HepG2 (cell line): ENCODE measurements around the gene CDO1. TPM values are rescaled to one million over a fixed set of nuclear protein-coding genes. Genes with fewer than 3 reads are reported as not detected.

Source experiments
- ATAC-seq: fragments of 200-7000 bp; cut with Tn5 transposase; 3 replicates; pipeline ENCODE4 v1.9.1; 2020; ENCODE audit warnings: mild to moderate bottlenecking, moderate library complexity
- BruUV-seq: library from RNA; stranded (reverse); fragments of 400-500 nt; replicated peaks from 2 replicates; lab custom pipeline; 2021; lab: Mats Ljungman, UMichigan
- CTCF ChIA-PET: fragments of 300-600 bp; formaldehyde crosslinking; extraction: SDS; loops from one replicate; lab custom pipeline; 2021; ENCODE audit warnings: low total read pairs, inconsistent platforms, low intra/inter-chr PET ratio; lab: Yijun Ruan, JAX
- POLR2A ChIA-PET: fragments of 350-600 bp; sonication (Branson Sonifier 250); formaldehyde crosslinking; loops from one replicate; lab custom pipeline; 2020; ENCODE audit warnings: antibody characterized with exemption, inconsistent platforms; lab: Yijun Ruan, JAX
- DNase-seq: peaks from one replicate; pipeline ENCODE4 v3.0.0-alpha.2; 2015; ENCODE audit warnings: low spot score
- FAIRE-seq: peaks from 3 replicates; lab custom pipeline; 2011; peaks lifted over from hg19 to GRCh38; lab: Jason Lieb, UNC
- H2AFZ ChIP-seq: one replicate; pipeline ENCODE4 v1.6.1; 2011; ENCODE audit warnings: low read length, inconsistent platforms
- H3K27ac ChIP-seq: fragments of 300-600 bp; 3 replicates; pipeline ENCODE4 v1.8.0; 2011; ENCODE audit warnings: mixed run types, mild to moderate bottlenecking, mixed read lengths, low read length, inconsistent platforms; ENCODE audit not compliant: insufficient read depth; ENCODE audit errors: extremely low read length
- H3K27me3 ChIP-seq, 2 experiments: fragments of 200-600 bp in 1 of 2; 2 replicates in 1 of 2; 3 replicates in 1 of 2; pipeline versions ENCODE4 v1.6.0 to v1.8.0; 2011; ENCODE audit warnings: low read length in 2 of 2, mild to moderate bottlenecking in 2 of 2, moderate library complexity in 2 of 2, inconsistent platforms in 1 of 2; ENCODE audit not compliant: insufficient read depth in 2 of 2, control insufficient read depth in 1 of 2
- H3K36me3 ChIP-seq, 2 experiments: fragments of 200-600 bp in 1 of 2; replicated peaks in 1 of 2; 2 replicates in 1 of 2; 3 replicates in 1 of 2; pipeline versions ENCODE4 v1.5.1 to v1.8.0; 2011; ENCODE audit warnings: low read length in 2 of 2, inconsistent platforms in 1 of 2; ENCODE audit not compliant: insufficient read depth in 2 of 2, control insufficient read depth in 1 of 2
- H3K4me1 ChIP-seq: 2 replicates; pipeline ENCODE4 v1.5.1; 2012; ENCODE audit warnings: low read length, inconsistent platforms; ENCODE audit not compliant: insufficient read depth
- H3K4me2 ChIP-seq: 2 replicates; pipeline ENCODE4 v1.6.0; 2011; ENCODE audit warnings: low read depth, low read length, inconsistent platforms
- H3K4me3 ChIP-seq, 3 experiments: fragments of 200-600 bp in 1 of 3; sonication (generic), shearing (Covaris generic) in 1 of 3; replicated peaks in 1 of 3; 2 replicates each; pipeline ENCODE4 v1.5.1; 2011 to 2016; ENCODE audit warnings: low read length in 3 of 3, inconsistent platforms in 2 of 3, low read depth in 2 of 3, mild to moderate bottlenecking in 2 of 3, control low read depth in 1 of 3, mixed read lengths in 1 of 3; ENCODE audit not compliant: insufficient read depth in 1 of 3
- H3K79me2 ChIP-seq: one replicate; pipeline ENCODE4 v1.6.1; 2011; ENCODE audit warnings: low read length, inconsistent platforms; ENCODE audit not compliant: insufficient read depth
- H3K9ac ChIP-seq: 2 replicates; pipeline ENCODE4 v1.6.0; 2011; ENCODE audit warnings: mild to moderate bottlenecking, low read depth, low read length, inconsistent platforms; ENCODE audit not compliant: insufficient read depth
- H3K9me3 ChIP-seq: 2 replicates; pipeline ENCODE4 v1.5.1; 2012; ENCODE audit warnings: mild to moderate bottlenecking, low read length
- H4K20me1 ChIP-seq: 2 replicates; pipeline ENCODE4 v1.6.0; 2011; ENCODE audit warnings: inconsistent platforms, mild to moderate bottlenecking, low read length, moderate library complexity; ENCODE audit not compliant: insufficient read depth
- AGO2 ChIP-seq: fragments of 200-400 bp; formaldehyde crosslinking; optimal IDR thresholded peaks from 2 replicates; pipeline ENCODE3; 2017; ENCODE audit warnings: mild to moderate bottlenecking, low read depth, low read length, moderate library complexity
- DMAP1 ChIP-seq: IDR thresholded peaks from 2 replicates; pipeline ENCODE4 v1.6.1; 2016
- MLLT10 ChIP-seq: sonication (generic); formaldehyde crosslinking; IDR thresholded peaks from 2 replicates; pipeline ENCODE4 v1.4.0; 2020; ENCODE audit warnings: missing genetic modification reagents
- MTF2 ChIP-seq: sonication (generic); formaldehyde crosslinking; IDR thresholded peaks from 2 replicates; pipeline ENCODE4 v1.5.0; 2020; ENCODE audit warnings: missing genetic modification reagents, borderline replicate concordance
- PRDM15 ChIP-seq: sonication (generic); formaldehyde crosslinking; IDR thresholded peaks from 2 replicates; pipeline ENCODE4 v1.4.0; 2020; ENCODE audit warnings: missing genetic modification reagents
- RARG ChIP-seq: sonication (generic); formaldehyde crosslinking; IDR thresholded peaks from 2 replicates; pipeline ENCODE4 v1.4.0; 2020; ENCODE audit warnings: low read depth, mild to moderate bottlenecking, missing genetic modification reagents
- SALL2 ChIP-seq: sonication (generic); formaldehyde crosslinking; IDR thresholded peaks from 2 replicates; pipeline ENCODE4 v1.8.1; 2023; ENCODE audit warnings: mild to moderate bottlenecking, missing genetic modification reagents, inconsistent platforms
- SIX4 ChIP-seq: sonication (generic); formaldehyde crosslinking; IDR thresholded peaks from 2 replicates; pipeline ENCODE4 v1.4.0; 2020; ENCODE audit warnings: missing genetic modification reagents
- SOX5 ChIP-seq: IDR thresholded peaks from 2 replicates; pipeline ENCODE4 v1.6.1; 2016; ENCODE audit warnings: borderline replicate concordance
- SP2 ChIP-seq: sonication (generic); formaldehyde crosslinking; IDR thresholded peaks from 2 replicates; pipeline ENCODE4 v1.5.1; 2020; ENCODE audit warnings: mild to moderate bottlenecking, missing genetic modification reagents
- THAP11 ChIP-seq: IDR thresholded peaks from 2 replicates; pipeline ENCODE4 v1.6.1; 2016; ENCODE audit warnings: missing biosample characterization, missing genetic modification reagents
- THYN1 ChIP-seq: sonication (generic); formaldehyde crosslinking; IDR thresholded peaks from 2 replicates; pipeline ENCODE4 v1.8.1; 2023; ENCODE audit warnings: low read depth, mild to moderate bottlenecking, moderate library complexity, missing genetic modification reagents, borderline replicate concordance
- TIGD3 ChIP-seq: sonication (generic); formaldehyde crosslinking; IDR thresholded peaks from 2 replicates; pipeline ENCODE4 v1.5.1; 2020; ENCODE audit warnings: mild to moderate bottlenecking, missing genetic modification reagents, borderline replicate concordance
- U2AF2 ChIP-seq: fragments of 200-400 bp; formaldehyde crosslinking; IDR thresholded peaks from 2 replicates; pipeline ENCODE4 v1.6.1; 2017; ENCODE audit warnings: low read depth, mild to moderate bottlenecking, low read length
- ZBTB21 ChIP-seq: sonication (generic); formaldehyde crosslinking; IDR thresholded peaks from 2 replicates; pipeline ENCODE4 v1.4.0; 2020; ENCODE audit warnings: missing genetic modification reagents
- ZBTB7A ChIP-seq: sonication (generic); formaldehyde crosslinking; IDR thresholded peaks from 2 replicates; pipeline ENCODE4 v1.8.0; 2022; ENCODE audit warnings: mild to moderate bottlenecking, missing genetic modification reagents
- ZMAT3 ChIP-seq: sonication (generic); formaldehyde crosslinking; conservative IDR thresholded peaks from 2 replicates; pipeline ENCODE4 v1.7.0; 2021; ENCODE audit warnings: missing genetic modification reagents
- ZNF251 ChIP-seq: sonication (generic); formaldehyde crosslinking; IDR thresholded peaks from 2 replicates; pipeline ENCODE4 v1.9.0; 2021; ENCODE audit warnings: mild to moderate bottlenecking, missing genetic modification reagents
- ZNF33A ChIP-seq: sonication (generic); formaldehyde crosslinking; IDR thresholded peaks from 2 replicates; pipeline ENCODE4 v1.5.1; 2020; ENCODE audit warnings: missing genetic modification reagents, mild to moderate bottlenecking, moderate library complexity, borderline replicate concordance
- ZNF567 ChIP-seq: sonication (generic); formaldehyde crosslinking; IDR thresholded peaks from 2 replicates; pipeline ENCODE4 v1.8.1; 2023; ENCODE audit warnings: mild to moderate bottlenecking, missing genetic modification reagents, borderline replicate concordance
- ZNF674 ChIP-seq: sonication (generic); formaldehyde crosslinking; IDR thresholded peaks from 2 replicates; pipeline ENCODE4 v1.5.0; 2020; ENCODE audit warnings: low read depth, mild to moderate bottlenecking, missing genetic modification reagents
- ZNF777 ChIP-seq: sonication (generic); formaldehyde crosslinking; IDR thresholded peaks from 2 replicates; pipeline ENCODE4 v1.4.0; 2020; ENCODE audit warnings: missing genetic modification reagents
- WGBS: methylation state at CpG from one replicate; pipeline ENCODE4 v1.1.6; 2017; ENCODE audit warnings: low lambda C conversion rate; 5-methylcytosine and 5-hydroxymethylcytosine counted together
- in situ Hi-C: cut with HindIII; loops from 2 replicates; pipeline ENCODE4 v1.10.0; 2017; ENCODE audit warnings: low pct_unique_long_range_greater_than_20kb; ENCODE audit not compliant: extremely low pct_ligation_motif_present
- intact Hi-C: fragments of 100-400 bp; cut with micrococcal nuclease; formaldehyde crosslinking; loops from one replicate; pipeline ENCODE4 v1.10.0; 2022; ENCODE audit not compliant: unreplicated experiment
- polyA plus RNA-seq, 8 experiments: library from polyadenylated mRNA; depleted of rRNA in 3 of 8; stranded (reverse) in 7 of 8; unstranded in 1 of 8; fragments of >200 nt; fragmentation: Illumina TruSeq in 4 of 8; extraction: Trizol in 4 of 8; gene quantifications; 2 replicates each; pipeline versions ENCODE4 v1.2.1 to v1.2.3, GENCODE V29; 2011 to 2016; ENCODE audit warnings: low read depth in 4 of 8, missing spikeins in 1 of 8, mixed read lengths in 1 of 8; ENCODE audit not compliant: insufficient read depth in 1 of 8
- total RNA-seq, 5 experiments: library from RNA; depleted of rRNA; stranded (reverse); fragments of >200 nt; fragmentation: Illumina TruSeq; extraction: Trizol; gene quantifications; 2 replicates each; pipeline ENCODE4 v1.2.3, GENCODE V29; 2016; ENCODE audit warnings: low read depth in 1 of 5

The CDO1 gene
- total and polyA plus RNA-seq, 2 of the 13 experiments (the other 11 are each of a cell fraction or from before 2014, with no cell fraction given) = 3.2 to 4.4 TPM

GRCh38 chr5:115815693-115816225 lies 700 bp downstream of the CDO1 start:
- POLR2A ChIA-PET = interaction anchor here (1.0 kb wide), 1 partner anchor 14 kb away, joined by 3 read pairs; no protein-coding TSS in a partner anchor
- intact Hi-C loops (no loop called here), in situ Hi-C loops (no loop called here)
- Histone ChIP-seq H2AFZ (no peak overlapping the region), H3K27me3 (peaks cover 10 to 40% of the 10 kb centered on the region in 2 experiments), H4K20me1 (no peaks in the 10 kb centered on the region), H3K4me3 (peak overlapping the region; percentile 53 to 79 (median 58)), H3K4me1 (peaks cover 44% of the 10 kb centered on the region), H3K9ac (peak overlapping the region; percentile 69; the same call in 1 of the 2 replicates), H3K36me3 (no peaks in the 10 kb centered on the region), H3K9me3 (no peaks in the 10 kb centered on the region), H3K27ac (peak overlapping the region; percentile 53), H3K79me2 (no peaks in the 10 kb centered on the region), H3K4me2 (peak overlapping the region; percentile 88)
- FAIRE-seq (no peak), DNase-seq (no peak), ATAC-seq (peak; percentile 76)
- BruUV-seq = no TSS peak
- WGBS = 0% methylated on average over 1 of the region's 48 CpGs
- CTCF ChIA-PET = no interaction called here
- TF ChIP-seq SP2 = no peak
- TF ChIP-seq RARG (CRISPR knock-in tag) = no peak
- TF ChIP-seq ZBTB7A (CRISPR knock-in tag) = no peak
- peak; percentile 96 for TF ChIP-seq ZNF777
- TF ChIP-seq SALL2 = no peak
- no peak for TF ChIP-seq MTF2
- TF ChIP-seq SOX5 (CRISPR knock-in tag) = no peak
- no peak for TF ChIP-seq SIX4 (CRISPR knock-in tag)
- TF ChIP-seq ZBTB21 (CRISPR knock-in tag) = no peak
- TF ChIP-seq ZNF251 (CRISPR knock-in tag) = no peak
- no peak for TF ChIP-seq THAP11 (CRISPR knock-in tag)
- TF ChIP-seq ZNF567 (CRISPR knock-in tag) = no peak
- TF ChIP-seq U2AF2 = no peak
- no peak for TF ChIP-seq THYN1 (CRISPR knock-in tag)
- no peak for TF ChIP-seq TIGD3 (CRISPR knock-in tag)
- no peak for TF ChIP-seq ZNF33A
- no peak for TF ChIP-seq MLLT10 (CRISPR knock-in tag)
- no peak for TF ChIP-seq ZNF674
- TF ChIP-seq DMAP1 (CRISPR knock-in tag) = no peak; the same call in 1 of the 2 replicates
- no peak for TF ChIP-seq PRDM15 (CRISPR knock-in tag)
- TF ChIP-seq ZMAT3 (CRISPR knock-in tag) = 0 out of 2 replicates have a peak, but pooled peaks have one; percentile 31
- TF ChIP-seq AGO2 = peak; percentile 38
